Activated CD8-positive, alpha-beta memory T cell treated with anti-CD3 and anti-CD28 coated beads for 36 hours (primary cell): Measurements from ENCODE around the gene DLGAP1. TPM values are rescaled to one million over a fixed set of nuclear protein-coding genes. Genes with fewer than 3 reads are reported as not detected.

Experiments used
- CTCF ChIA-PET: fragments of 350-600 bp; sonication (Branson Sonifier 250); formaldehyde crosslinking; loops from one replicate; lab custom pipeline; 2021; ENCODE audit warnings: antibody characterized with exemption; lab: Charles Lee
- POLR2A ChIA-PET: fragments of 350-600 bp; sonication (Branson Sonifier 250); formaldehyde crosslinking; loops from one replicate; lab custom pipeline; 2021; ENCODE audit warnings: antibody characterized with exemption; lab: Charles Lee
- total RNA-seq, 2 experiments: library from RNA; stranded (reverse); gene quantifications; one replicate each; pipeline ENCODE4 v1.2.3, GENCODE V29; 2021

The DLGAP1 gene
- total RNA-seq, 2 experiments from 2014 or later: not detected

GRCh38 chr18:4203568-4204437 lies 251.3 kb downstream of the DLGAP1 start:
- CTCF ChIA-PET: no interaction called here
- POLR2A ChIA-PET: no interaction called here

- ChIA-PET CTCF (no interaction called here), POLR2A (no interaction called here)
Measured at GRCh38 chr18:4200399-4200798, 254.7 kb downstream of the DLGAP1 start.

- ChIA-PET CTCF (no interaction called here), POLR2A (no interaction called here)
Measured at GRCh38 chr18:4198956-4199355, 256.2 kb downstream of the DLGAP1 start.

- CTCF ChIA-PET: no interaction called here
- POLR2A ChIA-PET: no interaction called here
Measured at GRCh38 chr18:4196351-4196750, 258.8 kb downstream of the DLGAP1 start.

GRCh38 chr18:4193086-4193485 lies 262.0 kb downstream of the DLGAP1 start:
- CTCF ChIA-PET: no interaction called here
- POLR2A ChIA-PET: no interaction called here

GRCh38 chr18:4181882-4182568 lies 273.1 kb downstream of the DLGAP1 start:
- CTCF ChIA-PET: no interaction called here
- POLR2A ChIA-PET: no interaction called here

GRCh38 chr18:4181086-4181485 lies 274.0 kb downstream of the DLGAP1 start:
- ChIA-PET POLR2A (no interaction called here), CTCF (no interaction called here)

DNA sequence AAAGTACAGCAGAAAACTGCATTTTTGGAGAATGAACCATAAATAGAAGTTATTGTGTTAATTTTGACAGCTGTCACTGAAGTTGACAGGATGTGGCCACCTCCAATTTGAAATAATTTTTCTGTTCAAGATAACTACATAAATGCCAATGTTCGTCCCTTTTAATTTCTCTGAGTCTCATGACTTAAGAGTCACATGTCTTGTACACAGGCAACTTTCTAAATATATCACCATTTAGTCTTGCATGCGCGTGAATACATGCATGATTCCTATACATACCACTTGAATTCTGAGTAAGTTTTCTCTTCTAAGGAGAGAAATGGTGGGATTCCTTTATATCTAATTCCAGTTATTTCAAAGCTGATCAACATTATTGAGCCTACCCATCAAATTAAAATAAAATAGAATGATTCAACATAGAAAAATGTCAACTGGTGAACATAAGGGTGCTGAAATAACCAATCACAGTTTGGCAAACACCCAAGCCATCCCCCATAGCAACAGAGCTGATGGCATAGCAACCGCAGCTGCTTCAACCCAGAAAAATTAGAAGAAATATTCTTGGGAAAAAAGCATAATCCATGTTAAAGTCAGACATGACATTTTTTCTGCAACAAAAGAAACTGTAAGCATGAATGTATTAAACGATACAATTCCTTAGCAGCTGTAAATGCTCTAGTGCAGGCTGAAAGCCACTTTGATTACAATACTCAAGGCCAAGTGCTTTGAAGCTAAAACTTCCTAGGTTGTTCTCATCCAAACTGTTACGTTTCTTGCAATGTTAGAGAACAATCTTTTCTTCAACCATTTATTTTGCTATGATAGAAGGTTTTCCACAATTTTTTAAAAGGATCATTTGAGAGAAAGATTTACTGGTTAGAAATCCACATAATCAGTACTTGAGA lies 282.7 kb downstream of the DLGAP1 start:
- ChIA-PET CTCF (no interaction called here), POLR2A (no interaction called here)

GRCh38 chr18:4157352-4157751 lies 297.8 kb downstream of the DLGAP1 start:
- ChIA-PET CTCF (no interaction called here), POLR2A (no interaction called here)

DNA sequence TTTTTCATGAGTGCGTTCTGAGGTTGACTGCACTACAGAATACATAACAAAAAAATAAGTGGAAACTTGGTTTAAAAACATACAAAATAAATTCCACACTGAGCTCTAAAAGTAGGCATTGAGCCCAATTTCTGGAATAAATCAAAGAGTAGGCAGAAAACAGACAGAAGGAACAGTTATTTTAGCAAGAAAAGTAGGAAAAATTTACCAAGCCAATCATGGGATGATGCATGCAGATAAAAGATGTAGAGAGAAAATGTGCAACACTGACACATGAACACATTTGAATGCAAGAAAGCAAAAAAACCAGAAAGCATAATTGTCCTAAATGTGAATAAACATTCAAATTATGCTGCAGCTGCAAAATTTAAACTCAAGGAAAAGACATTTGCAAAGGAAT lies 308.3 kb downstream of the DLGAP1 start:
- POLR2A ChIA-PET: no interaction called here
- CTCF ChIA-PET: no interaction called here

GRCh38 chr18:4144201-4144600 lies 310.9 kb downstream of the DLGAP1 start:
- ChIA-PET POLR2A (no interaction called here), CTCF (no interaction called here)

DNA sequence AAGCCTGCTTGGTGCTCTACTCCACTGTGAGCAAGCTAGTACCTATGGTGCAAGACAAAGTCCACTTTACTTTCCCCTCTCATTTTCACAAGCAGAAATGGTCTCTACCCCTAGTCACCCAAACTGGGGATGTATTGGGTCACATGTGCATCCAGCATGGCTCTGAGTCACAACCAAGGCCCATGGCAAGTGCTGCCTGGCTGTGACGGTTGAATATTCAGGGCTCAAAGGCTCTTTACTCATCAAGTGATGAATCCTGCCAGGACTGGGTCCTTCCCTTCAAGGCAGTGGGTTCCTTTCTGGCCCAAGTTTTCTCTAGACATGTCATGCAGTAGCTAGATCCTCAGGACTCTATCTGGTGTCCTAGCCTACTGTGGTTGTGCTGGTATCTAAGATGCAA lies 311.5 kb downstream of the DLGAP1 start:
- POLR2A ChIA-PET: no interaction called here
- CTCF ChIA-PET: no interaction called here

GRCh38 chr18:4142876-4143275 lies 312.2 kb downstream of the DLGAP1 start:
- POLR2A ChIA-PET: no interaction called here
- CTCF ChIA-PET: no interaction called here

DNA sequence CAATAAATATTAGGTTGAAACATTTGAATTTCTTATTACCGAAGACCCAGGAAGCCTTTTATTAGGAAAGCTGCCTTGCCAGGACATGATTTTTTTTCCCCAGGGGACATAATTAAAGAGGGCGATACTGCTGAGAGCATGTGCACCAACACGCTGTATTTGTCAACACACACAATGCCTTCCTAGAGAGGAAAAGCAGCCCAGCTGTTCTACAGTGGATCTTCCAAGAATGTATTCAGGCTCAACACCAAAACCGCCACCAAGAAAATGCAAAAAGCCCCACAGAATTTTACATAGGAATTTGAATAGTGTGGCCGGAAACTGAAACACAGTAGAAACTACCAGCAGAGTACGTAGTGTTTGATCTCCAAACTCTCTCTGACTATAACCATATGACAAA lies 320.4 kb downstream of the DLGAP1 start:
- ChIA-PET POLR2A (no interaction called here), CTCF (no interaction called here)

DNA sequence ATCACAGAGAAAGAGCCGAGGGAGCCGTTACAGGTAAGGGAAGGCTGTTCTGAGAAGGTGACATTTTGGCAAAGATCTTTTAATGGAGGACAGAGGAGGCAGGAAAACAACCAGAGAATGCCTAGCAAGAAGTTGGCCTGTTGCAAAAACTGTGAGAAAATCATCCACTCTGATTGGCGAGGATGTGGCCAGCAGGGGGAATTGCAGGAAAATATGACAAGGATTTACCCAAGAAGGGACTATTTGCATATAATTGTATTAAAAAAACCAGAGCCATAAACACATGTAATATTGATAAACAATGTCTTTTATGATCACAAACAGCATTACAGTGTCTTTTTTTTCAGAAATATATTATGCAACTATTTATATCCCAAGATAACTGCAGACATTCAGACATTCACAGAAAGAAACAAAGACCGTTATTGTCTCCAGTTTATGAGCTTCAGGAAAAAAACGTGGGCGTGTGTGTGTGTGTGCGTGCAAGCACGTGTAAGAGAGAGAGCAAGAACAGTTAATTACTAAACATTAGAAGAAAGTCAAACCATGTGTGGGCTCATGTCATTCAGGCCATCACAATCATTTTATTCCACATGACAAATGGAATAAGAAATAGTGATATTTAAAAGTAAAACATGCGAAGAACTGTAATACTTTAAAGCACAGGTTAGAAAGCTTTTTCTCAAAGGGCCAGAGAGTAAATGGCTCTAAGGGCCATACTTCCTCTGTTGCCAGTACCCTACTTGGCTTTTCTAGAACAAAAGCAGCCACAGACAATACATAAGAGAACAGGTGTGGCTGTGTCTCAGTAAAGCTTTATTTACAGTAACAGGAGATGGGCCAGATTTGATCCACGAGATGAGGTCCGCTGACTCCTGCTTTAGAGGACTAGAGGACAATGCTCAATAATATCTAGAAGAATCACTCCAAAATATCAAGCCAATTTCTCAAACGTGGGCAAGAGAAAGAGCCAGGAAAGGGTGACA lies 324.1 kb downstream of the DLGAP1 start:
- CTCF ChIA-PET: no interaction called here

DNA sequence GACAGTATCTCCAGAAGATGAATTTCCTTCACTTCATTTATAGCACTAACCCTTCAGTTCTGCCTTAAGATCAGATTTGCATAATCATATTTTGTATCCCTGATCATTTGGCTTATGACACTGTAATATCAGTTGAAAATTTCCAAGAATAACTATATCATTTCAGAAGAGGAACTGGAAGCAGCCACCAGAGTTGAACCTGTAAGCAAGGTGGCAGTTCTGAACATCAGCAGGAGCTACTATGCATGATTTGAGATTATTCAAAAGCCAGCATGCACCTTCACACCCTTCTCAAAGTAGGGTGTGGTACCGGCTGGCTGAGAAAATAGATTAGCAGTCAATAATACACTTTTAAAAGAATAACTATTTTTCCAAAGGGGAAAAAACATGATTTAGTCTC lies 328.2 kb downstream of the DLGAP1 start:
- ChIA-PET POLR2A (no interaction called here), CTCF (no interaction called here)

More for the DNA sequence above, 324.1 kb downstream of the DLGAP1 start:
- POLR2A ChIA-PET: no interaction called here

GRCh38 chr18:4125627-4126230 lies 329.4 kb downstream of the DLGAP1 start:
- POLR2A ChIA-PET: no interaction called here

DNA sequence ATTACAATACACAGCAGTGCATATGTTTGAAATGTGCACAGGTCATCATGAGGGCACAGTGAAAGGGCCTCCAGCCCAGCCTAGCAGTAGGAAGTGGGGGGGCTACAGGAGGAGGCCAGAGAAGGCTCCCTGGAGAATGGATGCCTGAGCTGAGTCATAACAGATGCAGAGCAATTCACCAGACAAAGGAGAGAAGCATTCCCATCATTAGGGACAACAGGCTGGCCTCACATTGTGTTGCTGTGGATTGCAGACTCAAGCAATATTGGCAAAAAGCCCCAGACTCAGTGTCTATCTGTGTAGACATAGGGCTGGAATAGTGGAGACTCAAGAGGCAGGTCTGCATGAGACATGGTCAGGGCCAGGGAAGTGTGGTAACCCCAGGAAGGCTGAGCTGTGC lies 329.9 kb downstream of the DLGAP1 start:
- POLR2A ChIA-PET: no interaction called here
- CTCF ChIA-PET: no interaction called here

More at GRCh38 chr18:4125627-4126230, 329.4 kb downstream of the DLGAP1 start:
- CTCF ChIA-PET: no interaction called here
